22Rv1 (cell line): Measurements from ENCODE around the gene NOS1AP.

Source experiments
- ZFX ChIP-seq: fragments of 450-650 bp; IDR thresholded peaks from 2 replicates; pipeline ENCODE4 v1.6.1; 2017; ENCODE audit warnings: antibody characterized with exemption, borderline replicate concordance
- TF ChIP-seq, protein P1 (sequence below): fragments of 450-650 bp; IDR thresholded peaks from 2 replicates; pipeline ENCODE4 v1.5.1; 2017; ENCODE audit warnings: mild to moderate bottlenecking

DNA sequence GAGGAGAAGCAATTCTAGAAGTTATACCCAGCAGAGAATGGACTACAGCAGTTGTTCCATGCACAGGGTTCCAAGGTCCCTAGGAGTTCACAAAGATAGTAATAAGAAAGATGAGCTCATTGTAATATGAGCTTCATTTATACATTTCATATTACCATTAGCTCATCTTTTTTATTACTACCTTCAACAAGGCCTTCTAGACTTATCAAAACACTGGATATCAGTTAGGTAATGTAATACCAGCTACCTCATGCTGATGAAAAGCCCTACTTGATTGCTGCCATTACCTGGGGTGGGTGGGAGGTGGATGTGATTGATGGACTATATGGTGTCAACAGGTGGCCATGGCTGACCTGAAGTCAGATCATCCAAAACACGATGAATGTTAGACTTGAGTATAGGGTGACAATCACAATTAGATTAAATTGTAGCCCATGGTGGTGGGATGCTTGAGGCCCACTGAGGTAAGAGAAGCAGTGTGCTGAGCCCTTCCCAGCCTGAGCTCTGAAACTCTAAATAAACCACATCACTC lies 273.0 kb downstream of the NOS1AP start:
- TF ChIP-seq, protein P1, sequence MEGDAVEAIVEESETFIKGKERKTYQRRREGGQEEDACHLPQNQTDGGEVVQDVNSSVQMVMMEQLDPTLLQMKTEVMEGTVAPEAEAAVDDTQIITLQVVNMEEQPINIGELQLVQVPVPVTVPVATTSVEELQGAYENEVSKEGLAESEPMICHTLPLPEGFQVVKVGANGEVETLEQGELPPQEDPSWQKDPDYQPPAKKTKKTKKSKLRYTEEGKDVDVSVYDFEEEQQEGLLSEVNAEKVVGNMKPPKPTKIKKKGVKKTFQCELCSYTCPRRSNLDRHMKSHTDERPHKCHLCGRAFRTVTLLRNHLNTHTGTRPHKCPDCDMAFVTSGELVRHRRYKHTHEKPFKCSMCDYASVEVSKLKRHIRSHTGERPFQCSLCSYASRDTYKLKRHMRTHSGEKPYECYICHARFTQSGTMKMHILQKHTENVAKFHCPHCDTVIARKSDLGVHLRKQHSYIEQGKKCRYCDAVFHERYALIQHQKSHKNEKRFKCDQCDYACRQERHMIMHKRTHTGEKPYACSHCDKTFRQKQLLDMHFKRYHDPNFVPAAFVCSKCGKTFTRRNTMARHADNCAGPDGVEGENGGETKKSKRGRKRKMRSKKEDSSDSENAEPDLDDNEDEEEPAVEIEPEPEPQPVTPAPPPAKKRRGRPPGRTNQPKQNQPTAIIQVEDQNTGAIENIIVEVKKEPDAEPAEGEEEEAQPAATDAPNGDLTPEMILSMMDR = no peak
- no peak for TF ChIP-seq ZFX
